Heart right ventricle (tissue), 16 donors: ENCODE data around the gene ZNF516. TPM values are rescaled to one million over a fixed set of nuclear protein-coding genes. Genes with fewer than 3 reads are reported as not detected.

Experiments
- ATAC-seq, 8 donors: fragments of 200-7000 bp; cut with Tn5 transposase; one replicate each; pipeline ENCODE4 v1.9.1; 2020; ENCODE audit warnings: mild to moderate bottlenecking in 8 of 8, moderate library complexity in 8 of 8, moderate number of reproducible peaks in 1 of 8
- DNase-seq, 2 donors: peaks; one replicate each; pipeline ENCODE4 v3.0.0-alpha.2; 2020
- H3K27ac ChIP-seq, 10 donors: fragments of 200-600 bp; sonication (generic) in 2 of 10; one replicate each; pipeline versions ENCODE4 v1.5.0 to v1.8.0; 2020 to 2022; ENCODE audit warnings: mild to moderate bottlenecking in 3 of 10
- H3K27me3 ChIP-seq, 7 donors: fragments of 200-600 bp; one replicate each; pipeline ENCODE4 v1.8.0; 2021 to 2022; ENCODE audit warnings: mild to moderate bottlenecking in 2 of 7
- H3K36me3 ChIP-seq, 9 donors: fragments of 200-600 bp; sonication (generic) in 1 of 9; one replicate each; pipeline versions ENCODE4 v1.5.0 to v1.8.0; 2020 to 2022; ENCODE audit warnings: mild to moderate bottlenecking in 2 of 9
- H3K4me1 ChIP-seq, 9 donors: fragments of 200-600 bp; sonication (generic) in 1 of 9; one replicate each; pipeline versions ENCODE4 v1.5.0 to v1.8.0; 2020 to 2022; ENCODE audit warnings: mild to moderate bottlenecking in 4 of 9
- H3K4me3 ChIP-seq, 10 donors: fragments of 200-600 bp; sonication (generic) in 2 of 10; one replicate each; pipeline versions ENCODE4 v1.5.0 to v1.8.0; 2020 to 2022; ENCODE audit warnings: mild to moderate bottlenecking in 7 of 10, moderate library complexity in 2 of 10
- H3K9me3 ChIP-seq, 11 donors: fragments of 200-600 bp in 10 of 11; sonication (generic) in 2 of 11; one replicate each; pipeline versions ENCODE4 v1.5.0 to v1.8.0; 2013 to 2022; ENCODE audit warnings: mild to moderate bottlenecking in 2 of 11, control low read depth in 1 of 11, moderate library complexity in 1 of 11
- WGBS, 2 donors: extraction: QIAGEN DNeasy Blood & Tissue Kit; methylation state at CpG; one replicate each; pipeline ENCODE4 v1.1.7; 2013; ENCODE audit warnings: inconsistent platforms in 1 of 2; 5-methylcytosine and 5-hydroxymethylcytosine counted together
- intact Hi-C, 10 donors: fragments of 100-400 bp; cut with DNase I; formaldehyde crosslinking; loops; one replicate each; pipeline versions ENCODE4 v1.11.1 to v1.14.2; 2022
- polyA plus RNA-seq, 2 donors: library from polyadenylated mRNA; stranded (reverse); fragments of 200-250 nt; gene quantifications; one replicate each; pipeline ENCODE4 v1.2.3, GENCODE V29; 2013
- total RNA-seq, 10 donors: library from RNA; stranded (reverse); fragmentation: NEBNext Ultra II Directional in 3 of 10; extraction: Animal tissue kit (Norgen Biotek cat#: 25700) in 3 of 10; gene quantifications; one replicate each; pipeline versions ENCODE4 v1.2.1 to v1.2.4, GENCODE V29; 2021 to 2023
- TF ChIP-seq, protein P1 (sequence below), 9 donors: fragments of 200-600 bp; sonication (generic) in 2 of 9; IDR thresholded peaks; one replicate each; pipeline versions ENCODE4 v1.5.0 to v1.8.0; 2021 to 2022; ENCODE audit warnings: antibody characterized with exemption in 9 of 9, mild to moderate bottlenecking in 5 of 9, moderate library complexity in 1 of 9
- donor health status: Arrhythmogenic right ventricular cardiomyopathy.
- donor health status: ischemic (EF 13 %, LVEDD 7.1; RV severe dilation, severe dysfunction).
- donor health status: healthy with polysubstance abuse.
- donor health status: DM: no; HTN: yes; CAD: no.
- donor health status: DM: no; HTN: no; CAD: no.
- donor health status: ischemic (EF 25% LVEDD 6.9; RV normal size, moderate dysfunction).
- donor health status: ischemic (EF 25% LVEDD 5.7; RV mildly dilated, moderate dysfunction).
- donor health status: healthy.
- donor health status: DM: yes; HTN: yes; CAD: no.
- donor health status: Ischemic cardiomyopathy.
- donor health status: ischemic (EF 35%, LVEDD 5.7; RV mildly dilated, moderate dysfunction).
- donor health status: nonischemic (EF 11% LVEDD 7.7; RV severe dilation, severe dysfunction).
- donor health status: DM: yes; HTN: yes; CAD: no.
- donor health status: PGD.
- donor health status: ischemic (EF 29% LVEDD 5.4; RV normal size, mild dysfunction).
- donor health status: nonischemic (EF 23%, LVEDD 6.1; RV moderate dilation, normal function).

ZNF516 gene
- total and polyA plus RNA-seq, 12 donors, result 2.6 to 24.8 (median 17.3) TPM

GRCh38 chr18:76466410-76466991 lies 28.5 kb downstream of the ZNF516 start:
- intact Hi-C loops, result loop anchor here in 1 of 10 donors (5.0 kb wide), 1 partner anchor 356 kb away; the partner anchor contains the start of gene ZNF236
- 93 to 94% methylated on average over 20 of the region's 20 CpGs for WGBS, 2 donors
- Histone ChIP-seq H3K4me1 (peaks cover 7 to 39% (median 15%) of the 10 kb centered on the region in 9 donors), H3K9me3 (no peaks in the 10 kb centered on the region), H3K27ac (peak overlapping the region in 1 of 10 donors; percentile 21), H3K4me3 (no peak overlapping the region), H3K36me3 (peaks cover 0 to 16% (median 0%) of the 10 kb centered on the region in 9 donors), H3K27me3 (no peaks in the 10 kb centered on the region)
- ATAC-seq (peak in 4 of 8 donors; percentile 10 to 36 (median 24)), DNase-seq (no peak)
- TF ChIP-seq, protein P1, sequence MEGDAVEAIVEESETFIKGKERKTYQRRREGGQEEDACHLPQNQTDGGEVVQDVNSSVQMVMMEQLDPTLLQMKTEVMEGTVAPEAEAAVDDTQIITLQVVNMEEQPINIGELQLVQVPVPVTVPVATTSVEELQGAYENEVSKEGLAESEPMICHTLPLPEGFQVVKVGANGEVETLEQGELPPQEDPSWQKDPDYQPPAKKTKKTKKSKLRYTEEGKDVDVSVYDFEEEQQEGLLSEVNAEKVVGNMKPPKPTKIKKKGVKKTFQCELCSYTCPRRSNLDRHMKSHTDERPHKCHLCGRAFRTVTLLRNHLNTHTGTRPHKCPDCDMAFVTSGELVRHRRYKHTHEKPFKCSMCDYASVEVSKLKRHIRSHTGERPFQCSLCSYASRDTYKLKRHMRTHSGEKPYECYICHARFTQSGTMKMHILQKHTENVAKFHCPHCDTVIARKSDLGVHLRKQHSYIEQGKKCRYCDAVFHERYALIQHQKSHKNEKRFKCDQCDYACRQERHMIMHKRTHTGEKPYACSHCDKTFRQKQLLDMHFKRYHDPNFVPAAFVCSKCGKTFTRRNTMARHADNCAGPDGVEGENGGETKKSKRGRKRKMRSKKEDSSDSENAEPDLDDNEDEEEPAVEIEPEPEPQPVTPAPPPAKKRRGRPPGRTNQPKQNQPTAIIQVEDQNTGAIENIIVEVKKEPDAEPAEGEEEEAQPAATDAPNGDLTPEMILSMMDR (IDR thresholded peaks at IDR 0.05), result no peak

- Histone ChIP-seq H3K4me3 (no peak overlapping the region), H3K27me3 (no peaks in the 10 kb centered on the region), H3K36me3 (peaks cover 0 to 18% (median 0%) of the 10 kb centered on the region in 9 donors), H3K9me3 (no peaks in the 10 kb centered on the region), H3K27ac (peak overlapping the region in 1 of 10 donors; percentile 21), H3K4me1 (peaks cover 7 to 39% (median 15%) of the 10 kb centered on the region in 9 donors)
- no peak for ATAC-seq
- DNase-seq, result no peak
- intact Hi-C loops, result loop anchor here in 1 of 10 donors (5.0 kb wide), 1 partner anchor 356 kb away; the partner anchor contains the start of gene ZNF236
- WGBS, 2 donors, result 91 to 93% methylated on average over 23 of the region's 23 CpGs
- TF ChIP-seq, protein P1 (IDR thresholded peaks at IDR 0.05), result no peak
Measured at GRCh38 chr18:76465630-76466409, 29.2 kb downstream of the ZNF516 start.

GRCh38 chr18:76464281-76465259 lies 30.5 kb downstream of the ZNF516 start:
- 94% methylated on average over 19 of the region's 19 CpGs for WGBS, 2 donors

More at GRCh38 chr18:76464281-76465259, 30.5 kb downstream of the ZNF516 start:
- intact Hi-C loops, result loop anchor here in 1 of 10 donors (5.0 kb wide), 1 partner anchor 358 kb away; the partner anchor contains the start of gene ZNF236
- H3K27ac ChIP-seq, result no peak overlapping the region
- peaks cover 7 to 41% (median 24%) of the 10 kb centered on the region in 9 donors for H3K4me1 ChIP-seq
- H3K9me3 ChIP-seq, result no peaks in the 10 kb centered on the region
- TF ChIP-seq, protein P1 (IDR thresholded peaks at IDR 0.05), result no peak
- H3K36me3 ChIP-seq, result peaks cover 0 to 23% (median 0%) of the 10 kb centered on the region in 9 donors
- no peak for ATAC-seq
- H3K4me3 ChIP-seq, result no peak overlapping the region
- no peaks in the 10 kb centered on the region for H3K27me3 ChIP-seq
- DNase-seq, result no peak
